PFSK-1 (cell line): ENCODE data around the gene NEK10.

Experiments used
- FOXP2 ChIP-seq: optimal IDR thresholded peaks from 2 replicates; pipeline ENCODE3; 2011; ENCODE audit warnings: borderline replicate concordance, control low read depth, inconsistent platforms; ENCODE audit not compliant: insufficient read depth; ENCODE audit errors: extremely low read length, extremely low read depth
- POLR2AphosphoS5 ChIP-seq: IDR thresholded peaks from 2 replicates; pipeline ENCODE4 v1.6.1; 2012; ENCODE audit warnings: low read depth, mild to moderate bottlenecking, control low read depth, low read length, moderate library complexity
- REST ChIP-seq, 2 experiments: IDR thresholded peaks; 2 replicates each; pipeline versions ENCODE4 v1.6.1 to v1.8.0; 2011 to 2012; ENCODE audit warnings: low read depth in 2 of 2, low read length in 2 of 2, control low read depth in 1 of 2, inconsistent platforms in 1 of 2, mild to moderate bottlenecking in 1 of 2, moderate library complexity in 1 of 2; ENCODE audit not compliant: insufficient read depth in 1 of 2
- SIN3A ChIP-seq: IDR thresholded peaks from 2 replicates; pipeline ENCODE4 v1.6.1; 2012; ENCODE audit warnings: mild to moderate bottlenecking, low read length, moderate library complexity, borderline replicate concordance; ENCODE audit not compliant: insufficient read depth
- TAF1 ChIP-seq: IDR thresholded peaks from 2 replicates; pipeline ENCODE4 v1.6.1; 2012; ENCODE audit warnings: low read length, control low read depth, borderline replicate concordance; ENCODE audit not compliant: insufficient read depth

Gene NEK10

GRCh38 chr3:27376109-27376772, 7.1 kb upstream of the NEK10 start:
- TF ChIP-seq REST (IDR thresholded peaks at IDR 0.05; ENCODE audit: insufficient read depth in 1 of 2, low read depth in 2 of 2, low read length in 2 of 2) (no peak), FOXP2 (no peak), POLR2AphosphoS5 (no peak), TAF1 (no peak), SIN3A (no peak)

GRCh38 chr3:27366062-27366591, 3.1 kb downstream of the NEK10 start:
- TF ChIP-seq SIN3A = no peak
- no peak for TF ChIP-seq POLR2AphosphoS5
- TF ChIP-seq REST (IDR thresholded peaks at IDR 0.05; ENCODE audit: insufficient read depth in 1 of 2, low read depth in 2 of 2, low read length in 2 of 2) = no peak
- no peak for TF ChIP-seq TAF1
- TF ChIP-seq FOXP2 = no peak

GRCh38 chr3:27360113-27361078, 8.8 kb downstream of the NEK10 start:
- TF ChIP-seq POLR2AphosphoS5 = peak; percentile 24; the same call in 1 of the 2 replicates
- TF ChIP-seq SIN3A = peak; percentile 65; the same call in 1 of the 2 replicates
- TF ChIP-seq TAF1 = no peak
- peak in 1 of 2 experiments; percentile 20; a peak in 1 of 4 replicates for TF ChIP-seq REST (IDR thresholded peaks at IDR 0.05; ENCODE audit: insufficient read depth in 1 of 2, low read depth in 2 of 2, low read length in 2 of 2)
- TF ChIP-seq FOXP2 = peak; percentile 26

DNA sequence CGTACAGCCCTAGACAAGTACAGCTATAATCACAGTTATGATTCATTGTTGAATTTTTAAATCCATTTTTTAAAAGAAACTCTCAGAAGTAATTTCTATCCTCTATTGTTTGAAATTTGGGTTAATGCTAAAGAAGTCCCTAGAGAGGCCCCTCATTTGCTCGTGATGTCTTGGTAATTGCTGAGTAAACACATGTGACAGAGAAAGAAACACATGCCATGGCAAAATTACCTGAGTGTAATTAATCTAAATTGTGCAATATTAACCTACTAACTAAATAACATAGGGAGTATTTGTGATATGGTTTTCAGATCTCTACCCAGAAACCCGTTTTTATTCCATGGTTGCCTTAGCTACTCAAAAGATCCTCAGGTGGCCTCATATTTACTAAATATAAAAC, 10.8 kb downstream of the NEK10 start:
- TF ChIP-seq TAF1 (no peak), SIN3A (no peak), POLR2AphosphoS5 (no peak), REST (IDR thresholded peaks at IDR 0.05; ENCODE audit: insufficient read depth in 1 of 2, low read depth in 2 of 2, low read length in 2 of 2) (no peak), FOXP2 (no peak)
